HG03575 (cell line): ENCODE data around the gene NUPR1.
"Not testable (repeated sequence)": the region's sequence is repeated elsewhere in the genome, so short reads cannot be mapped to it uniquely, and the experiment has no call there.

Experiments
- ATAC-seq: cut with Tn5 transposase; IDR thresholded peaks from one replicate; pipeline ENCODE4 v1.9.1; 2021; ENCODE audit not compliant: unreplicated experiment, insufficient number of reproducible peaks, low FRiP score; ENCODE audit errors: extremely low read depth

The NUPR1 gene

GRCh38 chr16:28558456-28558855 lies 19.7 kb upstream of the NUPR1 start:
- no peak for ATAC-seq

- no peak for ATAC-seq
Measured at GRCh38 chr16:28556914-28557320, 18.1 kb upstream of the NUPR1 start.

DNA sequence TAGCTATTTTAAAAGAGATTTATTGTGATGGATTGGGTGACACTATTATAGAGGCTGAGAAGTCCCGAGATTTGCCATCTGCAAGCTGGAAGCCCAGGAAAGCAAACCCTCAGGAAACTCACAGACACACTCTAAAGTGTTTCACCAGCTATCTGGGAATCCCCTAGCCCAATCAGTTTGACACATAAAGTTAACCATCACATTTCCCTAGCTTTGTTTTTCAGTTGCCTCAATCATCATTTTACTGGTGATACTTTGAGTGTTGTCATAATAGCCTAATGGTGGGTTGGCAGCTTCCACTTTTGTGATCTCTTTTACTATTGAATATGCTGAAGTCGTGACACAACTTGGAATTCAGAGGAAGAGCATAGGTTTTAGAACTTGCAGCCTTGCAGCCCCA lies 16.8 kb upstream of the NUPR1 start:
- ATAC-seq, result no peak

- no peak for ATAC-seq
Measured at GRCh38 chr16:28554634-28555423, 16.1 kb upstream of the NUPR1 start.

GRCh38 chr16:28553776-28554633 lies 15.2 kb upstream of the NUPR1 start, which contains the start of gene SGF29:
Gene SGF29 (plus strand): TSS chr16:28553920. CDS start chr16:28581070, 27,150 bp downstream.
- ATAC-seq, result no peak

- no peak for ATAC-seq
Measured at GRCh38 chr16:28549301-28549899, 10.6 kb upstream of the NUPR1 start.

- no peak for ATAC-seq
Measured at GRCh38 chr16:28548306-28548802, 9.6 kb upstream of the NUPR1 start.

DNA sequence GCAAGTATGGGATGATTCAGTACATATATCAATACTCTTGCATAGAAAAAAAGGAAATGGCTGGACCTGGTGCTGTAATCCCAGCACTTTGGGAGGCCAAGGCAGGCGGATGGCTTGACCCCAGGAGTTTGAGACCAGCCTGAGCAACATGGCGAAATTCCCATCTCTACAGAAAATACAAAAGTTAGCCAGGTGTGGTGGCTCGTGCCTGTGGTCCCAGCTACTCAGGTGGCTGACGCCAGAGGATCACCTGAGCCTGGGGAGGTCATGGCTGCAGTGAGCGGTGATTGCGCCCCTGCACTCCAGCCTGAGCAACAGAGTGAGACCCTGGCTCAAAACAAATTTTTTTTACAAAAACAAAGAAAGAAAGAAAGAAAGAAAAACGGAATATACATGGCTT lies 7.9 kb upstream of the NUPR1 start:
- ATAC-seq, result no peak

- ATAC-seq, result not testable (repeated sequence)
Measured at GRCh38 chr16:28545964-28546363, 7.2 kb upstream of the NUPR1 start.

GRCh38 chr16:28544998-28545397 lies 6.2 kb upstream of the NUPR1 start:
- ATAC-seq, result no peak

DNA sequence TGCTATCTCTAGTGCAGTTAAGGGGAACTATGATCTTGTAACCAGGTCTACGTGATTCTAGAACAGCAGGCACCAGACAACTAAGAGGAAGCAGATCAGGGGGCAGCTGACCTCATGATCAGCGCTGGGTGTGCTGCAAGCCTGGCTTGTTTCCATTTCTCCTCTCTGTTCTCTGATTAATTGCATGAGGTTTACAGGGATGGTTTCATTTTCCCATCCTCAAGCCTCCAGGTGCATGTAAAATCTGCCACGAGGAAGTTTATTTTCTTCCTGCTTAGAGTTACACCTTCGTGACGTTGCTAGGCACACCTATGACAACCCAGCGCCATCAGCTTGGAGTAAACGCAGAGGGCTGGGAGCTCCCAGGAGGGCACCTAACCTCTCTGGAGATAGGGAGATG lies 4.3 kb upstream of the NUPR1 start:
- no peak for ATAC-seq

DNA sequence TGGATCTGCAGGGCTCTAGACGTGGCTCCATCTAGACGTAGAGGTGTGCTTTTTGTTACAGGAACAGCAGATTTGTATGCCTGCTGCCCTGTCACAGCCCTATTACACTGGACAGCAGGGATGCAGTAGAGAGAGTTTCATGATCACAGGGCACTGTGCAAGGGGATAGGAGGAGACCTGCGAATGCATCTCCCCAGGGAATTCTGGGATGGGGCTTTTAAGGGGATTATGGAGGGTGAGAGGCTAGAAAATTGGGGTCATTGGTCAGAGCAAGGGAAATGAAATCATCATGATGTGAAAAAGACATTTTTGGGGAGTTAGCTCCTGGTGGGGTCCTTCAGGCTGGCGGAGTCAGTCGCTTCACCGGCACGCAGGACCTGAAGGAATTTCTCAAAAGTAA lies 3.9 kb upstream of the NUPR1 start:
- ATAC-seq, result no peak

GRCh38 chr16:28540346-28540745 lies 1.6 kb upstream of the NUPR1 start:
- ATAC-seq, result no peak

DNA sequence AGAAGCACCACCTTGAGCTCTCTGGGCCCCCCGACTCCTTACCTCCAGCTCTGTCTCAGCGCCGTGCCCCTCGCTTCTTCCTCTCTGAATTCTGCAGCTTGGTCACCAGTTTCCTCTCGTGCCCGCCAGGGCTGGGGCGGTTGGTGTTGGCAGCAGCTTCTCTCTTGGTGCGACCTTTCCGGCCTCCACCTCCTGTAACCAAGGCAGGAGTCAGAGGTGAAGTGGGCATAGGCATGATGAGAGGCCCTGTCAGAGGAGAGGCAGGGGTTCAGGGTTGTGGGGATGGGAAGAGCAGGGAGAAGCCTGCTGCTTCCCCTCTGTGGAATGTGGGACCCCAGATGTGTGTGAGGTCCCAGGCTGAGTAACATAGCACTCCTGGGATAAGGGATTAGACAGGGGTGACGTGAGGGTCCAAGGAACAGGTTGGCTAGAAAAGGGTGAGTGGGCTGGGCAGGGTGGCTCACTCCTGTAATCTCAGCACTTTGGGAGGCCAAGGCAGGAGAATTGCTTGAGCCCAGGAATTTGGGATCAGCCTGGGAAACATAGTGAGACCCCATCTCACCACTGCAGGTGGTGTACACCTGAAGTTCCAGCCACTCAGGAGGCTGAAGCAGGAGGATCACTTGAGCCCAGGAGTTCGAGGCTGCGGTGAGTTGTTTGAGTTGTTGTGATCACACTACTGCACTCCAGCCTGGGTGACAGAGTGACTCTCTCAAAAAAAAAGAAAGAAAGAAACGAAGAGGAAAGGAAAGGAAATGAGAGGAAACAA lies 626 bp downstream of the NUPR1 start:
- ATAC-seq, result no peak

GRCh38 chr16:28537076-28537475 lies 1.7 kb downstream of the NUPR1 start:
- ATAC-seq, result no peak

- no peak for ATAC-seq
Measured at GRCh38 chr16:28534542-28535373, 4.0 kb downstream of the NUPR1 start.

- ATAC-seq, result no peak
Measured at GRCh38 chr16:28532940-28533647, 5.7 kb downstream of the NUPR1 start.
